Mesendoderm (in vitro differentiated cells): Measurements from ENCODE around the gene PHAF1.

Source experiments
- DNase-seq: peaks from one replicate; pipeline ENCODE4 v3.0.0; 2013
- H2AK5ac ChIP-seq: 2 replicates; pipeline ENCODE4 v1.6.1; 2013; ENCODE audit warnings: low read length, inconsistent platforms
- H2BK120ac ChIP-seq: 2 replicates; pipeline ENCODE4 v1.6.1; 2013; ENCODE audit warnings: low read depth, mild to moderate bottlenecking, low read length, moderate library complexity, mixed read lengths
- H2BK15ac ChIP-seq: replicated peaks from 2 replicates; pipeline ENCODE4 v1.6.1; 2013; ENCODE audit warnings: low read depth, mild to moderate bottlenecking, moderate library complexity
- H2BK5ac ChIP-seq: 2 replicates; pipeline ENCODE4 v1.6.1; 2013; ENCODE audit warnings: low read length, inconsistent platforms
- H3K18ac ChIP-seq: 2 replicates; pipeline ENCODE4 v1.6.1; 2013; ENCODE audit warnings: mild to moderate bottlenecking, low read length, mixed read lengths
- H3K23ac ChIP-seq: one replicate; pipeline ENCODE4 v1.6.1; 2013; ENCODE audit warnings: low read length
- H3K27ac ChIP-seq: 2 replicates; pipeline ENCODE4 v1.5.1; 2013; ENCODE audit warnings: low read depth, mild to moderate bottlenecking, inconsistent platforms, low read length, moderate library complexity
- H3K27me3 ChIP-seq: 2 replicates; pipeline ENCODE4 v1.6.1; 2013; ENCODE audit warnings: low read length, control low read depth, mild to moderate bottlenecking, inconsistent platforms; ENCODE audit not compliant: insufficient read depth, poor library complexity
- H3K36me3 ChIP-seq: 2 replicates; pipeline ENCODE4 v1.6.1; 2013; ENCODE audit warnings: low read length, inconsistent platforms; ENCODE audit not compliant: control insufficient read depth, insufficient read depth
- H3K4ac ChIP-seq: one replicate; pipeline ENCODE4 v1.6.1; 2013; ENCODE audit warnings: low read depth, mild to moderate bottlenecking, low read length, moderate library complexity
- H3K4me1 ChIP-seq: 2 replicates; pipeline ENCODE4 v1.6.1; 2013; ENCODE audit warnings: low read depth, low read length, inconsistent platforms; ENCODE audit not compliant: control insufficient read depth
- H3K4me2 ChIP-seq: 2 replicates; pipeline ENCODE4 v1.6.1; 2013; ENCODE audit warnings: low read length
- H3K4me3 ChIP-seq: 2 replicates; pipeline ENCODE4 v1.5.1; 2013; ENCODE audit warnings: mild to moderate bottlenecking, low read length
- H3K56ac ChIP-seq: one replicate; pipeline ENCODE4 v1.6.1; 2013; ENCODE audit warnings: low read length
- H3K79me1 ChIP-seq: 2 replicates; pipeline ENCODE4 v1.6.1; 2013; ENCODE audit warnings: low read length, inconsistent platforms
- H3K79me2 ChIP-seq: 2 replicates; pipeline ENCODE4 v1.6.1; 2013; ENCODE audit warnings: mild to moderate bottlenecking, low read length; ENCODE audit not compliant: control insufficient read depth, insufficient read depth
- H3K9ac ChIP-seq: 2 replicates; pipeline ENCODE4 v1.6.1; 2013; ENCODE audit warnings: low read length, inconsistent platforms
- H4K5ac ChIP-seq: one replicate; pipeline ENCODE4 v1.6.1; 2013; ENCODE audit warnings: low read length
- H4K8ac ChIP-seq: one replicate; pipeline ENCODE4 v1.6.1; 2013; ENCODE audit warnings: low read depth, mild to moderate bottlenecking, control low read depth, low read length, moderate library complexity
- WGBS: extraction: QIAGEN DNeasy Blood & Tissue Kit; methylation state at CpG from one replicate; pipeline ENCODE4 v1.1.7; 2013; ENCODE audit warnings: low lambda C conversion rate, missing lambda C conversion rate; ENCODE audit not compliant: insufficient coverage; ENCODE audit errors: extremely low coverage; 5-methylcytosine and 5-hydroxymethylcytosine counted together

Gene PHAF1

GRCh38 chr16:67157892-67158635 is 48.3 kb downstream of the PHAF1 start:
- Histone ChIP-seq H3K9ac (no peak overlapping the region), H2BK15ac (no peak overlapping the region), H3K18ac (no peak overlapping the region), H3K79me1 (no peaks in the 10 kb centered on the region), H2AK5ac (no peak overlapping the region), H2BK5ac (no peak overlapping the region), H3K27ac (no peak overlapping the region), H3K4me3 (no peak overlapping the region), H3K4me1 (no peaks in the 10 kb centered on the region), H2BK120ac (no peak overlapping the region), H4K5ac (no peak overlapping the region), H4K8ac (no peak overlapping the region), H3K4me2 (no peak overlapping the region), H3K79me2 (no peaks in the 10 kb centered on the region), H3K4ac (no peak overlapping the region), H3K27me3 (peaks cover 60% of the 10 kb centered on the region), H3K36me3 (no peaks in the 10 kb centered on the region), H3K56ac (no peak overlapping the region), H3K23ac (no peak overlapping the region)
- DNase-seq: no peak
- WGBS: no CpG with 5 or more reads among the region's 7 CpGs

GRCh38 chr16:67158637-67159600 is 49.2 kb downstream of the PHAF1 start:
- H3K23ac ChIP-seq: no peak overlapping the region
- H4K5ac ChIP-seq: no peak overlapping the region
- no peak overlapping the region for H3K27ac ChIP-seq
- peaks cover 61% of the 10 kb centered on the region for H3K27me3 ChIP-seq
- no peaks in the 10 kb centered on the region for H3K36me3 ChIP-seq
- H3K4ac ChIP-seq: no peak overlapping the region
- no peak overlapping the region for H2AK5ac ChIP-seq
- H3K79me1 ChIP-seq: no peaks in the 10 kb centered on the region
- H3K9ac ChIP-seq: peak overlapping the region; percentile 65
- no peaks in the 10 kb centered on the region for H3K4me1 ChIP-seq
- H3K79me2 ChIP-seq: no peaks in the 10 kb centered on the region
- H3K56ac ChIP-seq: peak overlapping the region; percentile 80
- H2BK5ac ChIP-seq: no peak overlapping the region
- no peak overlapping the region for H2BK15ac ChIP-seq
- no CpG with 5 or more reads among the region's 34 CpGs for WGBS
- H3K4me3 ChIP-seq: peak overlapping the region; percentile 37
- no peak overlapping the region for H4K8ac ChIP-seq
- H2BK120ac ChIP-seq: no peak overlapping the region
- H3K4me2 ChIP-seq: peak overlapping the region; percentile 55
- peak; percentile 32 for DNase-seq
- no peak overlapping the region for H3K18ac ChIP-seq

- Histone ChIP-seq H3K4me1 (no peaks in the 10 kb centered on the region), H3K36me3 (no peaks in the 10 kb centered on the region), H2BK15ac (no peak overlapping the region), H3K4me2 (no peak overlapping the region), H3K79me1 (no peaks in the 10 kb centered on the region), H3K79me2 (no peaks in the 10 kb centered on the region), H3K23ac (no peak overlapping the region), H2AK5ac (no peak overlapping the region), H4K5ac (no peak overlapping the region), H2BK120ac (no peak overlapping the region), H4K8ac (no peak overlapping the region), H3K27ac (no peak overlapping the region), H3K4ac (no peak overlapping the region), H3K56ac (no peak overlapping the region), H2BK5ac (no peak overlapping the region), H3K9ac (no peak overlapping the region), H3K4me3 (no peak overlapping the region), H3K27me3 (peaks cover 65% of the 10 kb centered on the region), H3K18ac (no peak overlapping the region)
- peak; percentile 34 for DNase-seq
- WGBS: no CpG with 5 or more reads among the region's 25 CpGs
These were observed 51.9 kb downstream of the PHAF1 start for GRCh38 chr16:67161595-67162058.

GRCh38 chr16:67162506-67163163 is 52.9 kb downstream of the PHAF1 start:
- H2BK15ac ChIP-seq: no peak overlapping the region
- no peak overlapping the region for H3K4ac ChIP-seq
- peak; percentile 26 for DNase-seq
- peaks cover 65% of the 10 kb centered on the region for H3K27me3 ChIP-seq
- H4K8ac ChIP-seq: no peak overlapping the region
- H3K4me1 ChIP-seq: no peaks in the 10 kb centered on the region
- no CpG with 5 or more reads among the region's 44 CpGs for WGBS
- no peak overlapping the region for H3K23ac ChIP-seq
- peak overlapping the region; percentile 78 for H3K4me2 ChIP-seq
- no peak overlapping the region for H3K27ac ChIP-seq
- H3K79me1 ChIP-seq: no peaks in the 10 kb centered on the region
- peak overlapping the region; percentile 70 for H3K56ac ChIP-seq
- no peak overlapping the region for H4K5ac ChIP-seq
- H3K9ac ChIP-seq: peak overlapping the region; percentile 32
- no peak overlapping the region for H2BK5ac ChIP-seq
- H2AK5ac ChIP-seq: no peak overlapping the region
- H2BK120ac ChIP-seq: no peak overlapping the region
- H3K4me3 ChIP-seq: no peak overlapping the region
- no peaks in the 10 kb centered on the region for H3K36me3 ChIP-seq
- H3K79me2 ChIP-seq: no peaks in the 10 kb centered on the region
- H3K18ac ChIP-seq: no peak overlapping the region

- peak overlapping the region; percentile 70 for H3K56ac ChIP-seq
- H2BK120ac ChIP-seq: no peak overlapping the region
- H3K9ac ChIP-seq: peak overlapping the region; percentile 32
- H2AK5ac ChIP-seq: no peak overlapping the region
- no peak overlapping the region for H2BK15ac ChIP-seq
- no peak overlapping the region for H4K8ac ChIP-seq
- H3K23ac ChIP-seq: peak overlapping the region; percentile 45
- H3K18ac ChIP-seq: no peak overlapping the region
- no peaks in the 10 kb centered on the region for H3K79me1 ChIP-seq
- H3K4ac ChIP-seq: no peak overlapping the region
- WGBS: no CpG with 5 or more reads among the region's 99 CpGs
- no peak overlapping the region for H4K5ac ChIP-seq
- peaks cover 66% of the 10 kb centered on the region for H3K27me3 ChIP-seq
- H3K79me2 ChIP-seq: no peaks in the 10 kb centered on the region
- DNase-seq: peak; percentile 60
- no peak overlapping the region for H3K4me3 ChIP-seq
- no peak overlapping the region for H2BK5ac ChIP-seq
- no peaks in the 10 kb centered on the region for H3K4me1 ChIP-seq
- H3K27ac ChIP-seq: no peak overlapping the region
- peak overlapping the region; percentile 78 for H3K4me2 ChIP-seq
- H3K36me3 ChIP-seq: no peaks in the 10 kb centered on the region
These were observed 53.6 kb downstream of the PHAF1 start for GRCh38 chr16:67163164-67163998.
